ENCODE data around the gene YY1. TPM values are rescaled to one million over a fixed set of nuclear protein-coding genes. Genes with fewer than 3 reads are reported as not detected.
"Not testable (repeated sequence)": the region's sequence is repeated elsewhere in the genome, so short reads cannot be mapped to it uniquely, and the experiment has no call there.

The YY1 gene
- total RNA-seq, 1 donor from 2014 or later, result 89.0 TPM

DNA sequence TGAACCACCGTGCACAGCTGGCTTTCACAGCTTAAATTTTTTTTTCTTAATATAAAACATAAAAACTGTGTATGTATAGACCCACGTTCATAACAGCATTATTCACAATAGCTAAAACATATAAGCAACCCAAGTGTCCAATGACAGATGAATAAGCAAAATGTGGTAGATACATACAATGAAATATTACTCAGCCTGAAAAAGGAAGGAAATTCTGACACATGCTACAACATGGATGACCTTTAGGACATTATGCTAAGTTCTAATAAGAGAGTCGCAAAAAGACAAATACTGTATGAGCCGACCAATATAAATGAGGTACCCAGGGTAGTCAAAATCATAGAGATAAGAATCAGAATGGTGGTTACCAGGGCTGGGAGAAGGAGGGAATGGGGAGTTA, 13.8 kb upstream of the YY1 start:
- no peak overlapping the region for H3K4me3 Mint-ChIP-seq
- no peaks in the 10 kb centered on the region for H3K9me3 Mint-ChIP-seq
- no peak for DNase-seq (ENCODE audit: low spot score in 2 of 2, unreplicated experiment in 2 of 2)
- H3K36me3 Mint-ChIP-seq, result no peaks in the 10 kb centered on the region
- H3K27ac Mint-ChIP-seq, result no peak overlapping the region
- TF ChIP-seq, protein P1, sequence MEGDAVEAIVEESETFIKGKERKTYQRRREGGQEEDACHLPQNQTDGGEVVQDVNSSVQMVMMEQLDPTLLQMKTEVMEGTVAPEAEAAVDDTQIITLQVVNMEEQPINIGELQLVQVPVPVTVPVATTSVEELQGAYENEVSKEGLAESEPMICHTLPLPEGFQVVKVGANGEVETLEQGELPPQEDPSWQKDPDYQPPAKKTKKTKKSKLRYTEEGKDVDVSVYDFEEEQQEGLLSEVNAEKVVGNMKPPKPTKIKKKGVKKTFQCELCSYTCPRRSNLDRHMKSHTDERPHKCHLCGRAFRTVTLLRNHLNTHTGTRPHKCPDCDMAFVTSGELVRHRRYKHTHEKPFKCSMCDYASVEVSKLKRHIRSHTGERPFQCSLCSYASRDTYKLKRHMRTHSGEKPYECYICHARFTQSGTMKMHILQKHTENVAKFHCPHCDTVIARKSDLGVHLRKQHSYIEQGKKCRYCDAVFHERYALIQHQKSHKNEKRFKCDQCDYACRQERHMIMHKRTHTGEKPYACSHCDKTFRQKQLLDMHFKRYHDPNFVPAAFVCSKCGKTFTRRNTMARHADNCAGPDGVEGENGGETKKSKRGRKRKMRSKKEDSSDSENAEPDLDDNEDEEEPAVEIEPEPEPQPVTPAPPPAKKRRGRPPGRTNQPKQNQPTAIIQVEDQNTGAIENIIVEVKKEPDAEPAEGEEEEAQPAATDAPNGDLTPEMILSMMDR (IDR thresholded peaks at IDR 0.05; ENCODE audit: unreplicated experiment), result no peak
- no peaks in the 10 kb centered on the region for H3K4me1 Mint-ChIP-seq
- H3K27me3 Mint-ChIP-seq (ENCODE audit: low read depth), result no peaks in the 10 kb centered on the region

- Mint-ChIP-seq H3K4me3 (no peak overlapping the region), H3K9me3 (no peaks in the 10 kb centered on the region), H3K27me3 (ENCODE audit: low read depth) (no peaks in the 10 kb centered on the region), H3K4me1 (peaks cover 4% of the 10 kb centered on the region), H3K36me3 (no peaks in the 10 kb centered on the region), H3K27ac (peak overlapping the region; percentile 33)
- TF ChIP-seq, protein P1 (IDR thresholded peaks at IDR 0.05; ENCODE audit: unreplicated experiment), result no peak
- DNase-seq (ENCODE audit: low spot score in 2 of 2, unreplicated experiment in 2 of 2), result no peak
These were observed 8.6 kb upstream of the YY1 start for GRCh38 chr14:100230361-100230760.

- TF ChIP-seq, protein P1 (IDR thresholded peaks at IDR 0.05; ENCODE audit: unreplicated experiment), result no peak
- no peak for DNase-seq (ENCODE audit: low spot score in 2 of 2, unreplicated experiment in 2 of 2)
- Mint-ChIP-seq H3K27ac (no peak overlapping the region), H3K4me3 (no peak overlapping the region), H3K36me3 (no peaks in the 10 kb centered on the region), H3K27me3 (ENCODE audit: low read depth) (no peaks in the 10 kb centered on the region), H3K4me1 (peaks cover 24% of the 10 kb centered on the region), H3K9me3 (no peaks in the 10 kb centered on the region)
These were observed 4.4 kb upstream of the YY1 start for GRCh38 chr14:100234511-100234910.

GRCh38 chr14:100236271-100236818, 2.6 kb upstream of the YY1 start:
- Mint-ChIP-seq H3K27ac (peak overlapping the region; percentile 98), H3K4me1 (peaks cover 29% of the 10 kb centered on the region), H3K4me3 (peak overlapping the region; percentile 90)
- not testable (repeated sequence) for H3K9me3 Mint-ChIP-seq; H3K27me3 Mint-ChIP-seq (ENCODE audit: low read depth); DNase-seq (ENCODE audit: low spot score in 2 of 2, unreplicated experiment in 2 of 2); H3K36me3 Mint-ChIP-seq

GRCh38 chr14:100236881-100237280, 2.1 kb upstream of the YY1 start:
- no peak for DNase-seq (ENCODE audit: low spot score in 2 of 2, unreplicated experiment in 2 of 2)
- peak overlapping the region; percentile 98 for H3K27ac Mint-ChIP-seq
- no peaks in the 10 kb centered on the region for H3K9me3 Mint-ChIP-seq
- H3K36me3 Mint-ChIP-seq, result peaks cover under 1% of the 10 kb centered on the region
- H3K4me1 Mint-ChIP-seq, result peaks cover 33% of the 10 kb centered on the region
- no peaks in the 10 kb centered on the region for H3K27me3 Mint-ChIP-seq (ENCODE audit: low read depth)
- TF ChIP-seq, protein P1 (IDR thresholded peaks at IDR 0.05; ENCODE audit: unreplicated experiment), result no peak
- peak overlapping the region; percentile 90 for H3K4me3 Mint-ChIP-seq

- H3K27ac Mint-ChIP-seq, result peak overlapping the region; percentile 98
- H3K4me1 Mint-ChIP-seq, result peaks cover 39% of the 10 kb centered on the region
- TF ChIP-seq, protein P1 (IDR thresholded peaks at IDR 0.05; ENCODE audit: unreplicated experiment), result no peak
- H3K36me3 Mint-ChIP-seq, result peaks cover 3% of the 10 kb centered on the region
- H3K4me3 Mint-ChIP-seq, result peak overlapping the region; percentile 90
- H3K27me3 Mint-ChIP-seq (ENCODE audit: low read depth), result no peaks in the 10 kb centered on the region
- DNase-seq (ENCODE audit: low spot score in 2 of 2, unreplicated experiment in 2 of 2), result no peak
- no peaks in the 10 kb centered on the region for H3K9me3 Mint-ChIP-seq
These were observed 1.1 kb upstream of the YY1 start for GRCh38 chr14:100237735-100238418.

All from mesothelial cell of epicardium (in vitro differentiated cells).